ENCODE results near the gene GBA2.

- no peak for TF ChIP-seq CTCF (IDR thresholded peaks at IDR 0.05)
- no peak for TF ChIP-seq POLR2A (IDR thresholded peaks at IDR 0.05)
Measured at GRCh38 chr9:35719546-35719945, 29.5 kb downstream of the GBA2 start.
